Measurements from ENCODE around the gene PRR7.

Gene PRR7

GRCh38 chr5:177453852-177454396 lies 7.3 kb downstream of the PRR7 start:
- DNase-seq = no peak

- no peak for DNase-seq
Measured at GRCh38 chr5:177454397-177455035, 7.9 kb downstream of the PRR7 start.

GRCh38 chr5:177455036-177455660 lies 8.5 kb downstream of the PRR7 start:
- DNase-seq = no peak

- DNase-seq = peak; percentile 53
Measured at GRCh38 chr5:177455661-177456590, 9.3 kb downstream of the PRR7 start.

GRCh38 chr5:177456591-177456964 lies 10.0 kb downstream of the PRR7 start:
- DNase-seq = no peak

- DNase-seq = peak; percentile 56
Measured at GRCh38 chr5:177456976-177457851, 10.6 kb downstream of the PRR7 start.

- DNase-seq = no peak
Measured at GRCh38 chr5:177457852-177458681, 11.5 kb downstream of the PRR7 start.

GRCh38 chr5:177458912-177459350 lies 12.3 kb downstream of the PRR7 start:
- DNase-seq = no peak

- DNase-seq = no peak
Measured at GRCh38 chr5:177459357-177459756, 12.7 kb downstream of the PRR7 start.

GRCh38 chr5:177459819-177460628 lies 13.4 kb downstream of the PRR7 start:
- DNase-seq = no peak

GRCh38 chr5:177462021-177462670 lies 15.5 kb downstream of the PRR7 start:
- no peak for DNase-seq

- no peak for DNase-seq
Measured at GRCh38 chr5:177465044-177465443, 18.4 kb downstream of the PRR7 start.

- DNase-seq = no peak
Measured at GRCh38 chr5:177466861-177467260, 20.2 kb downstream of the PRR7 start.

GRCh38 chr5:177467436-177467835 lies 20.8 kb downstream of the PRR7 start:
- DNase-seq = no peak

- DNase-seq = no peak
Measured at GRCh38 chr5:177468329-177468684, 21.7 kb downstream of the PRR7 start.

- no peak for DNase-seq
Measured at GRCh38 chr5:177468685-177469628, 22.3 kb downstream of the PRR7 start.

GRCh38 chr5:177469750-177470525 lies 23.3 kb downstream of the PRR7 start:
- no peak for DNase-seq

Data from NCI-H1436 treated with DMSO at 0.1 percent for 48 hours (cell line).